Measurements from ENCODE around the gene IL22RA2. TPM values are rescaled to one million over a fixed set of nuclear protein-coding genes. Genes with fewer than 3 reads are reported as not detected.
A peak's percentile ranks its signal among the peaks of the same experiment; 100 is the strongest.

The IL22RA2 gene
- total and polyA plus RNA-seq, 12 donors: 0.12 TPM; not detected in 11

GRCh38 chr6:137170266-137171052, 3.0 kb downstream of the IL22RA2 start:
- H3K27ac ChIP-seq: no peak overlapping the region
- peaks cover 0 to 19% (median 0%) of the 10 kb centered on the region in 9 donors for H3K4me1 ChIP-seq
- no peaks in the 10 kb centered on the region for H3K36me3 ChIP-seq
- DNase-seq (no peak), ATAC-seq (no peak)
- 83 to 84% methylated on average over 13 of the region's 13 CpGs for WGBS, 2 donors
- no peak overlapping the region for H3K4me3 ChIP-seq
- no peak for TF ChIP-seq CTCF (IDR thresholded peaks at IDR 0.05)
- H3K9me3 ChIP-seq: peaks cover 0 to 5% (median 0%) of the 10 kb centered on the region in 11 donors
- H3K27me3 ChIP-seq: no peaks in the 10 kb centered on the region
- intact Hi-C loops (cut with DNase I): no loop called here

- WGBS, 2 donors: 92 to 95% methylated on average over 4 of the region's 4 CpGs
- Histone ChIP-seq H3K9me3 (peaks cover 0 to 6% (median 0%) of the 10 kb centered on the region in 11 donors), H3K4me1 (peaks cover 0 to 29% (median 0%) of the 10 kb centered on the region in 9 donors), H3K36me3 (no peaks in the 10 kb centered on the region), H3K27me3 (no peaks in the 10 kb centered on the region), H3K27ac (no peak overlapping the region), H3K4me3 (no peak overlapping the region)
- DNase-seq (no peak), ATAC-seq (no peak)
- TF ChIP-seq CTCF (IDR thresholded peaks at IDR 0.05): no peak
- intact Hi-C loops (cut with DNase I): loop anchor here in 1 of 10 donors (2.0 kb wide), 1 partner anchor 73 kb away; no protein-coding TSS in a partner anchor
Measured at GRCh38 chr6:137167702-137168377, 5.6 kb downstream of the IL22RA2 start.

GRCh38 chr6:137166247-137167098, 7.0 kb downstream of the IL22RA2 start:
- intact Hi-C loops (cut with DNase I): loop anchor here in 1 of 10 donors (2.0 kb wide), 1 partner anchor 72 kb away; no protein-coding TSS in a partner anchor
- no peak for TF ChIP-seq CTCF (IDR thresholded peaks at IDR 0.05)
- no peaks in the 10 kb centered on the region for H3K36me3 ChIP-seq
- DNase-seq (no peak), ATAC-seq (peak in 2 of 8 donors; percentile 45 to 49)
- H3K27ac ChIP-seq: peak overlapping the region in 1 of 10 donors; percentile 62
- H3K4me1 ChIP-seq: peaks cover 0 to 42% (median 5%) of the 10 kb centered on the region in 9 donors
- peaks cover 0 to 6% (median 0%) of the 10 kb centered on the region in 11 donors for H3K9me3 ChIP-seq
- no peaks in the 10 kb centered on the region for H3K27me3 ChIP-seq
- WGBS, 2 donors: 83 to 85% methylated on average over 8 of the region's 8 CpGs
- H3K4me3 ChIP-seq: no peak overlapping the region

Data from heart right ventricle (tissue), 16 donors.